Activated CD8-positive, alpha-beta T cell treated with anti-CD3 and anti-CD28 coated beads for 36 hours (primary cell): ENCODE data around the gene MAU2. TPM values are rescaled to one million over a fixed set of nuclear protein-coding genes. Genes with fewer than 3 reads are reported as not detected.
A peak's percentile ranks its signal among the peaks of the same experiment; 100 is the strongest.

ENCODE experiments used
- ATAC-seq: fragments of 200-7000 bp; cut with Tn5 transposase; one replicate; pipeline ENCODE4 v1.10.0; 2021; ENCODE audit warnings: mild to moderate bottlenecking, moderate library complexity
- CTCF ChIA-PET: fragments of 350-600 bp; sonication (Branson Sonifier 250); formaldehyde crosslinking; loops from one replicate; lab custom pipeline; 2021; ENCODE audit warnings: antibody characterized with exemption; lab: Charles Lee
- POLR2A ChIA-PET: fragments of 350-600 bp; sonication (Branson Sonifier 250); formaldehyde crosslinking; loops from one replicate; lab custom pipeline; 2021; ENCODE audit warnings: antibody characterized with exemption; lab: Charles Lee
- DNase-seq: peaks from one replicate; pipeline ENCODE4 v3.0.0-alpha.2; 2020
- H3K27ac Mint-ChIP-seq: one replicate; pipeline ENCODE4 v1.8.0; 2021; ENCODE audit warnings: mild to moderate bottlenecking, mixed read lengths
- H3K27me3 Mint-ChIP-seq: one replicate; pipeline ENCODE4 v1.8.0; 2021; ENCODE audit warnings: mixed read lengths
- H3K36me3 Mint-ChIP-seq: one replicate; pipeline ENCODE4 v1.8.0; 2021; ENCODE audit warnings: low read depth, mixed read lengths
- H3K4me1 Mint-ChIP-seq: one replicate; pipeline ENCODE4 v1.8.0; 2021; ENCODE audit warnings: low read depth, mixed read lengths
- H3K4me3 Mint-ChIP-seq: one replicate; pipeline ENCODE4 v1.8.0; 2021; ENCODE audit warnings: mild to moderate bottlenecking, moderate library complexity, mixed read lengths
- H3K9me3 Mint-ChIP-seq: one replicate; pipeline ENCODE4 v1.8.0; 2021; ENCODE audit warnings: mixed read lengths
- CTCF ChIP-seq: fragments of 200-600 bp; IDR thresholded peaks from one replicate; pipeline ENCODE4 v1.8.0; 2022; ENCODE audit warnings: antibody characterized with exemption, mild to moderate bottlenecking
- intact Hi-C: fragments of 100-400 bp; cut with micrococcal nuclease; formaldehyde crosslinking; loops from one replicate; pipeline ENCODE4 v1.10.0; 2022
- total RNA-seq, 2 experiments: library from RNA; stranded (reverse); gene quantifications; one replicate each; pipeline ENCODE4 v1.2.3, GENCODE V29; 2021

Gene MAU2
- total RNA-seq, 2 experiments from 2014 or later, result 38.4 to 39.4 TPM

- CTCF ChIA-PET, result interaction anchor here (0.7 to 7.8 kb wide), 6 partner anchors 11 to 127 kb away, joined by 3 to 135 read pairs (median 4); no protein-coding TSS in a partner anchor
- no peak for ATAC-seq
- no peak for DNase-seq
- intact Hi-C loops, result no loop called here
- Mint-ChIP-seq H3K27ac (no peak overlapping the region), H3K4me1 (peaks cover 32% of the 10 kb centered on the region), H3K27me3 (no peaks in the 10 kb centered on the region), H3K4me3 (no peak overlapping the region), H3K36me3 (peaks cover 2% of the 10 kb centered on the region), H3K9me3 (no peaks in the 10 kb centered on the region)
- POLR2A ChIA-PET, result interaction anchor here (0.7 to 1.3 kb wide), 4 partner anchors 18 to 97 kb away, joined by 3 to 4 read pairs (median 4); partner anchors contain the start of gene GATAD2A
- no peak for TF ChIP-seq CTCF
Observed at GRCh38 chr19:19362075-19362474, 41.4 kb downstream of the MAU2 start.

GRCh38 chr19:19366434-19367396, 46.1 kb downstream of the MAU2 start:
- TF ChIP-seq CTCF, result peak; percentile 79
- Mint-ChIP-seq H3K36me3 (no peaks in the 10 kb centered on the region), H3K27me3 (no peaks in the 10 kb centered on the region), H3K4me1 (peaks cover 16% of the 10 kb centered on the region), H3K9me3 (no peaks in the 10 kb centered on the region), H3K27ac (peak overlapping the region; percentile 53), H3K4me3 (peak overlapping the region; percentile 20)
- ChIA-PET POLR2A (no interaction called here), CTCF (interaction anchor here (0.6 to 7.8 kb wide), 9 partner anchors 7 to 127 kb away, joined by 3 to 135 read pairs (median 3); partner anchors contain the start of gene GATAD2A)
- peak; percentile 82 for DNase-seq
- peak; percentile 83 for ATAC-seq
- intact Hi-C loops, result loop anchor here (5.0 kb wide), 1 partner anchor 121 kb away; no protein-coding TSS in a partner anchor

DNA sequence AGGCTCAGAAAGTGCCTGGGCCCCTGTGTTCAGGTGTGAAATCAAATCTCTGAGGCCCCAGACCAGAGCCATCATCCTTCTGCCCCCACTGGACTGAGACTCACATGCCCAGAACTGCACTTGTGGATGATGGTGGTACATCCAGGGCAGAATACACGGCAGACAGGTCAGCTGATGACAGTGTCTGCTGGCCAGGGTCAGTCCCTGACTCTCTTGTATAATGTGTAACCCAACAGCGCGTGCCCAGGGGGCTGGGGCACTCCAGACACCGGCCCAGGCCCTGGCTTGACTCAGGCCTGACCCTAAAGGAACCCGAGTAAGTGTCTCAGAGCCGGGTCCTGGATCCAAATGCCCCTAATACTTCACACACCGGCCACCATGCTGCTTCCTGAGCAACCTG, 47.5 kb downstream of the MAU2 start:
- POLR2A ChIA-PET, result no interaction called here
- Mint-ChIP-seq H3K4me1 (peaks cover 18% of the 10 kb centered on the region), H3K36me3 (no peaks in the 10 kb centered on the region), H3K27ac (no peak overlapping the region), H3K27me3 (no peaks in the 10 kb centered on the region), H3K9me3 (no peaks in the 10 kb centered on the region), H3K4me3 (no peak overlapping the region)
- CTCF ChIA-PET, result interaction anchor here (2.5 to 7.8 kb wide), 2 partner anchors 11 to 121 kb away, joined by 10 to 135 read pairs; no protein-coding TSS in a partner anchor
- intact Hi-C loops, result loop anchor here (5.0 kb wide), 1 partner anchor 119 kb away; no protein-coding TSS in a partner anchor
- ATAC-seq (no peak), DNase-seq (no peak)
- TF ChIP-seq CTCF, result no peak

DNA sequence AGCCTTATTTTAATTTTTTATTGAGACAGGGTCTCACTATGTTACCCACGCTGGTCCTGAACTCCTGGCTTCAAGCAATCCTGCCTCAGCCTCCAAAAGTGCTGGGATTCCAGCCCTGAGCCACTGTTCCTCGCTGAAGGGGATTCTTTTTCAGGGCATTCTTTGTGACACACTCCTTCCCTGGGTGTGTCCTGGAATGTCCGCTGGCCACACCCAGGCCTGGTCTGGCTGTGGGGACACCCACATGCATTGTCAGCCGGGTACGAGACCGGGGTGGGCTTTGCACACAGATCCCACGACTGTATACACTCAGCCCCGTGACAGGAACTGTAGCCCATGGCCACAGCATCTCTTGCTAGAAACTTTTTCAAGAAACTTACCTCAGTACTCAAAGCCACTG, 50.4 kb downstream of the MAU2 start:
- Mint-ChIP-seq H3K9me3 (no peaks in the 10 kb centered on the region), H3K4me1 (peaks cover 15% of the 10 kb centered on the region), H3K27me3 (no peaks in the 10 kb centered on the region), H3K4me3 (no peak overlapping the region), H3K36me3 (no peaks in the 10 kb centered on the region), H3K27ac (no peak overlapping the region)
- DNase-seq (no peak), ATAC-seq (no peak)
- POLR2A ChIA-PET, result no interaction called here
- intact Hi-C loops, result no loop called here
- TF ChIP-seq CTCF, result no peak
- CTCF ChIA-PET, result interaction anchor here (1.5 kb wide), 1 partner anchor 10 kb away, joined by 3 read pairs; no protein-coding TSS in a partner anchor
